Kidney capillary endothelial cell (primary cell): ENCODE results near the gene CSNK1G2.

Experiments
- DNase-seq: peaks from one replicate; pipeline ENCODE4 v3.0.0-alpha.2; 2018; ENCODE audit warnings: low spot score

Gene CSNK1G2

GRCh38 chr19:1944088-1944915, 3.3 kb downstream of the CSNK1G2 start:
- no peak for DNase-seq

- no peak for DNase-seq
Observed at GRCh38 chr19:1944916-1945561, 4.1 kb downstream of the CSNK1G2 start.

DNA sequence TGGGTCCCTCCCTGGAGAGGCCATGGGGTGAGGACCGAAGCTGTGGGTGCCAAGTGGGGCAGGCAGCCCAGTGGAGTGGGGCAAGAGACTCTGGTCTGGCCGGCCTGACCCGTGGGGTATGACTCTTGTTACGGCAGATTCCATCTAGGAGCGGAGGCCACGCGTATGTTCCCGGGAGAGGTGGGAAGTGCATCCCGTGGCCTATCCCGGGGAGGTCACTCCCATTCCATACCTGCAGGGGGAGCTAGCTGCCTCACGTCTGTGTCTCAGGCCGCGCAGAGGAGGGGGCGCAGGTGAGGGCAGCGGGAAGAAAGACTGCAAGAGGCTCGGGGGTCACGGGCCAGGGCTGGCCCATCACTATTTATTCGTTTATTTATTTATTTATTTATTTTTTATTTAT, 4.9 kb downstream of the CSNK1G2 start:
- peak; percentile 41 for DNase-seq

DNA sequence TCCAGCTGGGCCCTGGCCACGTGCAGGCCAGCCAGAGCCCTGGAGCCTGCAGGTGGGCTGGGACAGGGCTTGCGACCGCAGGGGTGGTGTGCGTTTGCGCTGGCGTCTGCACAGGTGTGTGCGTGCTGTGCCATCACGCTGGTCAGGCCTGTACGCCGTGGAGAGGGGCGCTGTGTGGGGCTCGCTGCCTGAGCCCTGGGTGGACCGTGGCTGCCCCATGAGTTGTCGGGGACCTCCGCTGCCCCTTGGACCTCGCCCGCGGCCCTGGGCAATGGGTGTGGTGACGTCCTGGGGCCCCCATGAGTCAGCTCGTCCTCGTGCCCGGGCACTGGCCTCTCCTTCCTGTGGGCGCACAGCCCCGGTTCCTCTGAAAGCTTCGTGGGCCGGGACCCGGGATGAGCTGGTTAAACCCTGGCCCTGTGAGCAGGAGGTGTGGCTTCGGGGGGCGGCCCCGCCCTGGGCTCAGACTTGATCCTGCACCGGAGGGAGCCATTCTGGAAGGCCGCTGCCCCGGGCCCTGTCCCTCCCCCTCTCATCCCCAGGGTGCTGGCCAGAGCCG, 6.8 kb downstream of the CSNK1G2 start:
- no peak for DNase-seq

- DNase-seq, result no peak
Observed at GRCh38 chr19:1949304-1950101, 8.5 kb downstream of the CSNK1G2 start.

DNA sequence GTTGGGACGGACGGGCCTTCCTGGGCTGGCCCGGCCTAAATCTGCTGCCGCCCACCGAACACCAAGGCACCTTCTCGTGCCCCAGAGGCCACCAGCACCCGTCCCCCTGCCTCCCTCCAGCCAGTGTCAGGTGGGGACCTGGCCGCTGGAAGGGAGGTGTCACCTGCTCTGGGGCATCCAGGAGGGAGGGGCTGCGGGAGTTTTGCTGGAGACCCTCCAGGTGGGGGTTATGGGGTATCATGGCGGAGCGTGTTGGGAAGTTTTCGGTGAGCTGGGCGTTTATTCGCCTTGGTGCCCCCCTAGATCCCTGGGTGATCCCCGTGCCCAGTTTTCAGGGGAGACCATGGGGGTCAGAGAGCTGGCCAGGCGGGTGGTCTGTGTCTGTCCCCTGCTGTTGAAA, 9.7 kb downstream of the CSNK1G2 start:
- DNase-seq, result no peak

DNA sequence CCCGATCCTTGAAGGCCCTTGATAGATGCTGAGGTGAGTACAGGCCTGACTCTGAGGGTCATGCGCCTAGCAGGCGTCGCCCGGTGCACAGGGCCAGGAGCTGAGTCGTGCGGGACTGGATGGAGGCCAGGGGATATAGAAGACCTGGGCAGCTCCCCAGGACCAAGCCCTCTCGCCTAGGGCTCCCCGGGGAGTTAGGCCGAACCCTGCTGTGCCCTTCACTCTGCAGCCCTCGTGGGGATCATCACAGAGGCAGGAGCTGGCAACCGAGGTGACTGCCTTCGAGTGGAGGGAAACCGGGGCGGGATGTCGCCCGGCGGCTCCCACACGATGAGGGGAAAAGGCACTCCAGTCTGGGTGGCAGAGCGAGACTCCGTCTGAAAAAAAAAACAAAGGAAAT, 11.7 kb downstream of the CSNK1G2 start:
- no peak for DNase-seq

GRCh38 chr19:1953037-1953436, 12.1 kb downstream of the CSNK1G2 start:
- DNase-seq, result no peak

- no peak for DNase-seq
Observed at GRCh38 chr19:1953441-1954094, 12.6 kb downstream of the CSNK1G2 start.

- no peak for DNase-seq
Observed at GRCh38 chr19:1954532-1954933, 13.6 kb downstream of the CSNK1G2 start.

DNA sequence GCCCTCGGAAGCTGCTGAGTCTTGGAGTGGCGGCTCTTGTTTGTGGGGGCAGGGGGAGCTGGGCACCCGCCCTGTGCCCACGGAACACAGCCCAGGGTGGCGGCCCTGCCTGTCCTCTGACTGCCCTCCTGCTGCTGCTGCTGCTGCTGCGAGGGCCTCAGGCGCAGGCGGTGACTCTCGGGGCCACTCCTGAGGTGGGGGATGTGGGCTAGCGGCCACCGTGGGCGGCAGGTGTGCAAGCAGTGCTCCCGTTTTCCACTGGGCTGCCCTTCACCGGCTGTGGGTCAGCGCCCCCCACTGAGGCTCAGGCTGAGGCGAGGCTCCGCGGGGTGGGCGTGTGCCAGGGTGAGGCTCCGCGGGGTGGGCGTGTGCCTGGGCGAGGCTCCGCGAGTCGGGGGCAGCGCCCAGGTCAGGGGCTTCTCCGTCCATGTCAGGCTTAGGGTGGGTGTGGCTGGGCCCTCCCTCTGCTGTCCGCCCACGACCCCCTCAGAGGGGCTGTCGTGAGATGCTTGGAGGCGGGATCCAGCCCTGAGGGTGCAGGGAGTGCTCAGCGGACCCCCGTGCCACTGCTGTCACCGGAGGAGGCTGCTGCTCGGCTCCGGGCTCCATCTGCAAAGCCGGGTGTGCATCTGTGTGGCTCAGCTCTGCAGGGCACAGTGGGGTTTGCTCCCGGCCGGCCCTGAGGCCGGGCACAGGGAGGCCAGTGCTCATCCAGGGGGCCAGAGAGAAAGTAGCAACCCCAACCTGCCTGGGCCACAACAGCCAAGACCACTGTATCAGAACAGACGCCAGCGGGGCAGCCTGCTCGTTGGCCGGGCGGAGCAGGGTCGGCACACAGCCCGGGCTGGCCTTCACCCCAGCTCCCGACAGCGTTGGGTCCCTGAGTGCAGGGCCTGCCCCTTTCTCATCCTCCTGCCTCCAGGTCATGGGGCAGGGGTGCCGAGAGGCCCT, 14.5 kb downstream of the CSNK1G2 start:
- DNase-seq, result no peak

DNA sequence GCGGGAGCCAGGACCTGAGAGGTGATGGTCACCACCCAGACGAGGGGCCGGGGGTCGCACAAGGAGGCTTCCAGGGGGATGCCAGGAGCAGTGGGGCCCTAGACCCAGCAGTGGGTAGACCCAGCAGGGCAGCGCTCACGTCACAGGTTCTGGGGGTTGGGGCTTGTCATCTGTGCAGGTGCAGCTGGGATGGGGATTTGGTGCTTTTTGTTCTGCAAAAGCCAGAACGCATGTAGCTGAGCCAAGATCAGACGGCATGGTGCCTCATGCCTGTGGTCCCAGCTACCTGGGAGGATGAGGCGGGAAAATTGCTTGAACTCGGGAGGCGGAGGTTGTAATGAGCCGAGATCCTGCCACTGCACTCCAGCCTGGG, 15.1 kb downstream of the CSNK1G2 start:
- DNase-seq, result no peak

GRCh38 chr19:1956868-1957492, 16.0 kb downstream of the CSNK1G2 start:
- no peak for DNase-seq

GRCh38 chr19:1957562-1958248, 16.7 kb downstream of the CSNK1G2 start:
- DNase-seq, result no peak

- DNase-seq, result no peak
Observed at GRCh38 chr19:1959928-1960589, 19.1 kb downstream of the CSNK1G2 start.

DNA sequence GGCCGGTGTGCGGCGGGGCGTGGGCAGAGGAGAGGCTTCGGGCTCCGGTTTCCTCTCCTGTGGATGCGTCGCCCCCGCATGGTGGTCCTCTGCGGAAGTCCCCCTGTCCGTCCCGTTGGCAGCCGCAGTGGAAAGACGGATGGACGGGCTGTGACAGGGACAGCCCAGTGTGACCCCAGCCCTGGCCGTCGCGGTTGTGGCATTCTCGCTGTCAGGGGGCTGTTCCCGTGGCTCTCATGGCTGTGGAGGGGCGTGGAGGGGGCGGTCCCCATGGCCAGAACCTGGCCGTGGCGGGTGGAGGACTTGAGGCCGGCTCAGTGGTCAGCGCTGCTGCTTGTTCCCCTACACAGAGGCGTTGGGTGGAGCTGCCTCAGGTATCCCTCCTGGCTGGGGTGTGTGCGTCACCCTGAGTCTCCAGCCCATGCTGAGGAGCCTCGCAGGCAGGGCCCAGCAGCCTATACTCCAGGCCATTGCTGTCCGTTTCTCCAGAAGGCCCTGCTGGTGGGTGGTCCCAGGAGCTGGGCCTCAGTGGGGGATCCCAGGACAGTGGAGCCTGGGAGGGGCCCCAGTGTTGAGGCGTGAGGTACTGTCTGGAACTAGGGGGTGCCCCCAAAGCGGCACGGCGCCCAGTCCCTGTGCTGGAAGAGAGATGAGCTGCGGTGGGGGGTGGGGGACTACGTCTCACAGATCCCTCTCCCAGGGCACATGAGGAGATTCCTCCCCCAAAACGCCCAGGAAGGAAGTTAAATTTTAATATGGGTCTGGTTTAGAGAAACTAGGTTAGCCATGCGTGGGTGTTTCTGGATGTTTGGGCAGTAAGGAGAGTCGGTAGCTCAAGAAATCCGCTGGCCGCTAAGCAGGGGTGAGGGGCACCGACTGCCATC, 20.3 kb downstream of the CSNK1G2 start:
- no peak for DNase-seq

- DNase-seq, result no peak
Observed at GRCh38 chr19:1962674-1963073, 21.7 kb downstream of the CSNK1G2 start.

DNA sequence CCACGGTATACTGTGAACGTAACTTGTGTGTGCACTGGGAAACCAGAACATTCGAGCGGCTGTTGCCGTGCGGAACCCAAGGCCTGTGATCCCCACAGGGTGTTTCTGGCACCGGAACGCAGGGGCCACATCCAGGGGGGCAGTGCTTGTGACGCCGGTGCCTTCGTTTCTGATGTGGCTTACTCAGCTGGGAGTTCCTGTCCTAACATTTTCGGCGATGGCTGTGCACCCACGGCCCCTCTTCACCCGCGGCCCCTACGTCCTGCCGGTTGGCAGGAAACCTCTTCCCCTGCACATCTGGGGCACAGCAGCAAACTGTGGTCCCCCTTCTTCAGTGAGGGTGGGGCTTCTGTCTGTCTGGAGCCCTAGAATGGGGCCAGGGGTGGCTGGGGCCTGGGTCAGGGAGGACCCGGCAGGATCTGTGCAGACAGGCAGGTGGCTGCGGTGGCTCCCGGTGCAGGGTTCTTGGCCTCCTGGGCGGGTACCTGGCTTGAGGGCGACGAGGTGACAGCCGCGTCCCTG, 26.2 kb downstream of the CSNK1G2 start:
- no peak for DNase-seq
